ENCODE measurements around the gene DDIT3. TPM values are rescaled to one million over a fixed set of nuclear protein-coding genes. Genes with fewer than 3 reads are reported as not detected.

DDIT3 gene
- total RNA-seq, 1 experiment from 2014 or later = 7.1 TPM

DNA sequence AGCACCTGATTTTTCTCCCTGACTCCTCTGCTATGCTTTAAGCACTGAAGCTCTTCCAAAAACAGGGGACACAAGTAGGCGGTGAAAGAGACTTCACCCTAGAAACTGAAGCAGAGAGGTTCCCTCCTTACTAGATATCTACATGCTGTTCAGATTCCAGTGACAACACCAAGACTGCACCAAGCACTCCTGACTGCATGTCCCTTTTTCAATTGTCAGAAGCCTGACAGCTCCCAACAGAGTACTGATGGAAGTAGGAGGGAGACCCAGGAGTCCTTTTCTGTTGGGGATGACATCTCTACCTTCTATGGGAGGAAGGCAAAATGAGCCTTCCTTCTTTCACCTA lies 16.3 kb upstream of the DDIT3 start:
- H3K27me3 ChIP-seq (ENCODE audit: control insufficient read depth, insufficient read depth, low read length) = no peaks in the 10 kb centered on the region
- H3K4me3 ChIP-seq (ENCODE audit: insufficient read depth, low read depth, low read length) = no peak overlapping the region
- DNase-seq = no peak
- peaks cover 32% of the 10 kb centered on the region for H3K36me3 ChIP-seq (replicated peaks; ENCODE audit: control insufficient read depth, insufficient read depth, low read length)

DNA sequence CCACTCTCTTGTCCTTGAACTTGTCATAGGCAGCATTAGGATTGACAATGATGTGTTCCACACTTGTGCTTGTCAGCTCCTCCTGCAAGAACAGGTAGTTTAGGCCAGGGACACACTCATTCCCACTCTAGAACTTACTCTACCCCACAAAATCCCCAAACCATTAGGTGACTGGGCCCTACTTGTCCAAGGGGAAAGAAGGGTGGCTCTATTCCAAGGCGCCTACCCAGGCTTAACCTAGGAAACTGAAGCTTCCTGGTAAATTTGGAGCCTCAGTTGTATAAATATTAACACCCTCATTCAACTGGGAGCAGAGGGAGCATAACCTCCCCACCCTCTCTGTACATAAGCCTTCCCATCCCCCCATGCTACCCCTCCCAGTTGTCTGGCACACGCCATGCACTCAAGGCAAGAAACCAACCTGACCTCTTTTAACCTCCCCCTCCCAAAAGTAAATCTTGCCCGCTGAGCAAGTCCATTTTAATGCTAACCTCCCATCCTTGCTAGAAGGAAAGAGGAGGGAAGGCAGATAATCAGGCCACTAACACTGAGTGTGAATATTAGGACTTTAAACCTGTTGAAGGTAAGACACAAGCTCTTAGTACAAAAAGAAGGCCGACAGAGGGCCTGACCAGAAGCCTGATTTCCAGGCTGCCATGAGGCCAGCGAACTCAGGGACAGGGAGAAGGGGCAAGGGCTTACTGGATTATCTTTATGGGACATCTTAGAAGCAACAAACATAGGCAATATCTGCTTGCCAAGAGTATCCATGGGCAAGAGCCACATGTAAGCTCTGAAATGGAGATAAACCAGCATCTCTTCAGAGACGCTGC lies 15.7 kb upstream of the DDIT3 start:
- H3K36me3 ChIP-seq (replicated peaks; ENCODE audit: control insufficient read depth, insufficient read depth, low read length) = peaks cover 34% of the 10 kb centered on the region

DNA sequence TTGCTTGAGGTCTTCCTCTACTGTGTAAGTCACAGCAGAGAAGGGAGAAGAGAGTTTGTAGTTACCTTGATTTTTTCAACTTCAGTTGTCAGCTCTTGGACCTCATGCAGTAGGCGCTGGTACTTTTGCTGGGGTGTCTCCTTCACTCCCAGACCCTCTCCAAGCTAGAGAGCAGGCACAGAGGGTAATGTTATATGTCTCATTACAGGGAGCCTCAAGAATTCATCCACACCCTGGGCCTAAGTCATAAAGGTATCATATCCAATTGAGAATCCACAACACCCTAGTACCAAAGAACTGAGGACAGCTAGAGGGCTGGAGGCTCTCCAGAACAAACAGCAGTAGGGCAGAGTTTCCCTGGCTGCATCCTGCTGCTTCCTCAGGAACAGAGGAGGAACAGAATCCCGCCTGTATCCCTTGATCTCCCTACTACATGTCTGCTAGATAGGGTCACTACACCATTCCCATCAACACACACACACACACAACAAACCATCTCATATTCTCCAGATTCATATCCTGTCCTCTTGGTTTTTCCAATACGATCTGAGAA lies 14.8 kb upstream of the DDIT3 start:
- H3K27me3 ChIP-seq (ENCODE audit: control insufficient read depth, insufficient read depth, low read length) = no peaks in the 10 kb centered on the region
- peaks cover 40% of the 10 kb centered on the region for H3K36me3 ChIP-seq (replicated peaks; ENCODE audit: control insufficient read depth, insufficient read depth, low read length)
- no peak for DNase-seq
- no peak overlapping the region for H3K4me3 ChIP-seq (ENCODE audit: insufficient read depth, low read depth, low read length)

More for the DNA sequence above, 15.7 kb upstream of the DDIT3 start:
- Histone ChIP-seq H3K27me3 (ENCODE audit: control insufficient read depth, insufficient read depth, low read length) (no peaks in the 10 kb centered on the region), H3K4me3 (ENCODE audit: insufficient read depth, low read depth, low read length) (no peak overlapping the region)
- DNase-seq = peak; percentile 49

DNA sequence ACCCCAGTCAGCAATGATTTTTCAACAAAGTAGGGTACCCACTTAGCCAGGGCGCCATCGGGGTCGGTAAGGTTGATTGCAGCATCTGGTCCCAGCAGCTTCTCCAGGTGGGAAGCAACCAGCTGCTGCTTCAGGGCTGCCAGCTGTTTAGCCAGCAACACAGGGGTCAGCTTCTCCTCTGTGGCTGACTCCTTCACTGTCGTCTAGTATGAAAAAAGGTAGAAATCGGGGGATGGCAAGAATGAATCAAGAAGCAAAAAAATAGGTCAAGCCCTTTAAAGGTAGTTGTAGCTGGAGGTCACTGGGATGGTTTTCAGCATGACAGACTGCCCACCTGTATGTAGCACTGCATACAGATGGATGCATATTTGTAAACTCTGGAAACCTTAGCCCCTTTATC lies 13.9 kb upstream of the DDIT3 start:
- Histone ChIP-seq H3K4me3 (ENCODE audit: insufficient read depth, low read depth, low read length) (no peak overlapping the region), H3K27me3 (ENCODE audit: control insufficient read depth, insufficient read depth, low read length) (no peaks in the 10 kb centered on the region), H3K36me3 (replicated peaks; ENCODE audit: control insufficient read depth, insufficient read depth, low read length) (peaks cover 45% of the 10 kb centered on the region)
- no peak for DNase-seq

DNA sequence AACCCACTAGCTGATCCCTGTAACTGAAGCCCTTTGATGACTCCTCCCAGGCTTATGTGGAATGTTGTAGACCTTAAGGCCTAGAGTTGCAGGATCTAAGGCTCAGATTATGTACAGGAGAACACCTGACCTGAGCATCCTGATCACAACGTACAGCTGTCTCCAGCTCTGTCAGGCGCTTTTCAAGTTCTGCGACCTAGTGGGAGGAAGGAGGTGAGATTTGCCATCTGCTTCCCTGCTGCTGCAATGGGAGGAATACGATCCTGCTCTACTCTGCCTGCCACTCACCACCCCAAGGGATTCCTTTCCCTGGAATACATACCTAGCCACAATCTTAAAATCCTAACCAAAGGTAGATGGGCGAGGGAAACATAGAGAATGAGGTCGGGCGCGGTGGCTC lies 12.8 kb upstream of the DDIT3 start:
- no peak for DNase-seq
- no peaks in the 10 kb centered on the region for H3K27me3 ChIP-seq (ENCODE audit: control insufficient read depth, insufficient read depth, low read length)
- peaks cover 45% of the 10 kb centered on the region for H3K36me3 ChIP-seq (replicated peaks; ENCODE audit: control insufficient read depth, insufficient read depth, low read length)
- no peak overlapping the region for H3K4me3 ChIP-seq (ENCODE audit: insufficient read depth, low read depth, low read length)

DNA sequence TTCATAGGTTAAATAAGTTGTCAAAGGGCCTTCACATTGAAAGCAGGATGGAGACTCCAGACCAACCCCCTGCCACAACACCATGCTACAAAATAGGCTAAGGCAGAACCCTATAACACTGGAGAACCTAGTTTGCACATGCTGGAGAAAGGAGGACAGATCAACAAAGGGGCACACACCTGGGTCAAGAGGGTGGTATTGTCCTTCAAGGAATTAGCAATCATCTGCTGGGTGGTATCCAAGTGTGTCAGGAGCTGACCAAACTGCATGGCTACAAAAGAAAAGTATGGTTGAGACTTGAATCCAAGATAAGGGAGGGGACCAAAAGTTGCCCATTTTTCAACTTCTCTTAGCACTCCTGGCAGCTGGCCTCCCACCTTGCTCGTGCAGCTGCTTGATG lies 11.5 kb upstream of the DDIT3 start:
- H3K36me3 ChIP-seq (replicated peaks; ENCODE audit: control insufficient read depth, insufficient read depth, low read length) = peaks cover 45% of the 10 kb centered on the region
- H3K4me3 ChIP-seq (ENCODE audit: insufficient read depth, low read depth, low read length) = no peak overlapping the region
- DNase-seq = no peak
- no peaks in the 10 kb centered on the region for H3K27me3 ChIP-seq (ENCODE audit: control insufficient read depth, insufficient read depth, low read length)

DNA sequence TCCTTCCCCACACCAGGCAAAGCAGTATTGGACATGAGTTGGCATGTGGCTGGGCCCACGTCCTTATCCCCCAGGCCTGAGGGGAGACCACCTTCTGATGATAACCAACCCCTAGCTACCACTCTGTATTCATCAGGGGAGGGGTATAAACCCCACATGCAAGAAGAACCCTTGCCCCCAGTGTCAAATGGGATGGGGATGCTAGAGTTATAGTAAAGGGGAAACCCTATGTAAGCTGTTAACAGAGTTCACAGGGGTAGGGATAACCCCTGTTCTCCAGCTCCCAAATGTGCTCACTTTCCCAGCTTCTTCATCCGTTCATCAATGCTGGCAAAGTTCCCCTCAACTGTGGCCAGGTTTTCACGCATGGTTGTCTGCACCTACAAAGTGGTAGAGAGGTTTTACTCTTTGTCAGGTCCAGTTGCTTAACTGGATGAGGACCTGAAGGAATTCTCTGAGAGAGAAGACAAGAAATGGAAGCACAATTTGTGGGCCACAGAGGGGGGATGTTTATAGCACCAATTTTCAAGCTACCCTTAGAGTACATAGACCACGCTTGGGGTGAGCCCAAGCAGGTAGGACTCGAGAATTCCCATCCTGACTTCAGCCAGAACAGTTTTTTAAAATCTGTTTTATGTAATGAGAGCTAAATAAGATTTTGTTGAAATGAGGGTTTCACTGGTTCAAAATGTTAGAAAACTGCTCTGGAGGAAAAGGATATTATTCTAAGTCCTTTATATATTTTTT lies 10.3 kb upstream of the DDIT3 start:
- no peak for DNase-seq
- no peaks in the 10 kb centered on the region for H3K27me3 ChIP-seq (ENCODE audit: control insufficient read depth, insufficient read depth, low read length)

DNA sequence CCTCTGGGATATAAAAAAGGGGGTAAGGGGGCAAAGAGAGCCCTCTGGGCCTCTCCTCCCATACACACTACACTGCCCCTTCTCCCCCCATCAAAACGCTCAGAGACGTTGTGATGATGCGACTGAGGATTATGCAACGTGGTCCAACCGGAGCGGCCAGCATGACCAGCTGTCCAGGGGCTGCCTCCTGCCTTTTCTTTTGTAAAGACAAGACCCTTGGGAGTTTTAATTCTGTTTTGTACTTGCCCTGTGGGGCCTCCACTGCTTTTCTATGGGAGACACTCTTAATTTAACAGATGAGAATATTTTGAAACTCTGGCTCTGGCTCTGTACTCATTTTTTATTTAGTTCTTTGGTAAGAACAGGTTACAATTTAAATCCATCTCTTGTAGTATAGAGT lies 9.5 kb upstream of the DDIT3 start:
- Histone ChIP-seq H3K36me3 (replicated peaks; ENCODE audit: control insufficient read depth, insufficient read depth, low read length) (peaks cover 41% of the 10 kb centered on the region), H3K27me3 (ENCODE audit: control insufficient read depth, insufficient read depth, low read length) (no peaks in the 10 kb centered on the region)

More for the DNA sequence above, 10.3 kb upstream of the DDIT3 start:
- Histone ChIP-seq H3K36me3 (replicated peaks; ENCODE audit: control insufficient read depth, insufficient read depth, low read length) (peaks cover 46% of the 10 kb centered on the region), H3K4me3 (ENCODE audit: insufficient read depth, low read depth, low read length) (no peak overlapping the region)

DNA sequence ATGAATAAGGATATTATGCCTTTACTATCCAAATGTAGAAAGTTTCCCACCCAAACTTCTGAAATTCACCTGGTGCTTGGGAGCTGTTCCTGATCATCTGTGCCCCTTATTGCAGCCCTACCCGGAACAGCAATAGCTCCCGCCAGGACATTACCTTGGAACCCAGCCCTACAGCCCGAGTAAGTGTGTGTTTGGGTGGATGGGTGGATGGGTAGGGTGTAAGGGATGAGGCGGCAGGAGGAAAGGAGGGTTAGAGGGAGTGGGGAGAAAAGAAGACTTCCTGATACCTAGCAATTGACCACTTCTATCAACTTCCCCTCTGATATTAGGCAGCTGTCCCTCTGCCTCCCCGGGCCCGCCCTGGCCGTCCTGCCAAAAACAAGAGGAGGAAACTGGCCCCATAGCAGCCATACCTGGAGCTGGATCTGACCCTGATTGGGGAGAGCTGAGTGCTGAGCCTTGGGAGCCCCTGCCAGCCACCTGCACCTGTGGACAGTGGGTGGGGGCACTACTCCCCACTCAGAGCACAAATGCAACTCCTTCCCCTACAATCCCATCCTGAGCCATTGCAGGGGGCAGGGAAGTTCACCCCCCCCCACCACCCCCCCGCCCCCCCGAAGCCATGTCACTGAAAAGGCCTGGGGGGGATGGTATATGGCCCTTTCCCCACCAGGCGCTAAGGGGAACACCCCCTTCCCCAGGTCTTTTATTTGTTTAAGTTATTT lies 8.7 kb upstream of the DDIT3 start:
- H3K27me3 ChIP-seq (ENCODE audit: control insufficient read depth, insufficient read depth, low read length) = no peaks in the 10 kb centered on the region
- peaks cover 41% of the 10 kb centered on the region for H3K36me3 ChIP-seq (replicated peaks; ENCODE audit: control insufficient read depth, insufficient read depth, low read length)
- DNase-seq = peak; percentile 36
- no peak overlapping the region for H3K4me3 ChIP-seq (ENCODE audit: insufficient read depth, low read depth, low read length)

More for the DNA sequence above, 9.5 kb upstream of the DDIT3 start:
- no peak overlapping the region for H3K4me3 ChIP-seq (ENCODE audit: insufficient read depth, low read depth, low read length)
- DNase-seq = no peak

DNA sequence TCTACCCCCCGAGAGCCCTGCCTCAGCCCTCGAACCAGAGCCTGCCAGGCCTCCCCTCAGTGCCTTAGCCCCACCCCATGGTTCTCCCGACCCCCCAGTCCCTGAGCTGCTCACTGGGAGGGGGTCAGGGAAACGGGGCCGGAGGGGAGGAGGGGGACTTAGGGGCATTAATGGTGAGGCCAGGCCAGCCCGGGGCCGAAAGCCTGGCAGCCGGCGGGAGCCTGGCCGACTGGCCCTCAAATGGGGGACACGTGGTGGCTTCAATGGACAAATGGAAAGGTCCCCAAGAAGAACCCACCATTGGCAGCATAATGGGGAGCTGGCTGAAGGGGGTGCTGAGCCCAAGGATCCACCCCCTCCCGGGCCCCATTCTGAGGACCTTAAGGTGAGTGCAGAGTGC lies 7.9 kb upstream of the DDIT3 start:
- peak; percentile 49 for DNase-seq
- Histone ChIP-seq H3K36me3 (replicated peaks; ENCODE audit: control insufficient read depth, insufficient read depth, low read length) (peaks cover 37% of the 10 kb centered on the region), H3K4me3 (ENCODE audit: insufficient read depth, low read depth, low read length) (no peak overlapping the region), H3K27me3 (ENCODE audit: control insufficient read depth, insufficient read depth, low read length) (no peaks in the 10 kb centered on the region)

DNA sequence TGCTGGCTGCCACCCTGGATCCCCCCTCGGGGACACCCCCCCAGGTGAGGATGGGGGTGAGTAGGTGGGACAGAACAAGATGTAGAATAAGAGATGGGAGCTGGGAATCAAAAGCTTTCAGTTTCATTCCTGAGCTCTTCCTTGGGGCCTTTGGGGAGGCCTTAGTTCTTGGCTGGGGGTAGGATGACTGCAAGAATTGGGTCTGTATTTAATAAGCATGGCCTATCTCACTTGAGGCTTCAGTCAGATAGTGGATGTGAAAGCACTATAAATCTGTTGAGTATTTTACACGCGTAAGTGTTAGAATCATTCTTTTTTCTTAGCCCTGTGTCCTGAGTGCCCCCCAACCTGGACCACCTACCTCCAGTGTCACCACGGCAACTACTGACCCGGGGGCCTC lies 6.9 kb upstream of the DDIT3 start:
- H3K4me3 ChIP-seq (ENCODE audit: insufficient read depth, low read depth, low read length) = no peak overlapping the region
- DNase-seq = no peak
- H3K36me3 ChIP-seq (replicated peaks; ENCODE audit: control insufficient read depth, insufficient read depth, low read length) = peaks cover 28% of the 10 kb centered on the region
- H3K27me3 ChIP-seq (ENCODE audit: control insufficient read depth, insufficient read depth, low read length) = no peaks in the 10 kb centered on the region

DNA sequence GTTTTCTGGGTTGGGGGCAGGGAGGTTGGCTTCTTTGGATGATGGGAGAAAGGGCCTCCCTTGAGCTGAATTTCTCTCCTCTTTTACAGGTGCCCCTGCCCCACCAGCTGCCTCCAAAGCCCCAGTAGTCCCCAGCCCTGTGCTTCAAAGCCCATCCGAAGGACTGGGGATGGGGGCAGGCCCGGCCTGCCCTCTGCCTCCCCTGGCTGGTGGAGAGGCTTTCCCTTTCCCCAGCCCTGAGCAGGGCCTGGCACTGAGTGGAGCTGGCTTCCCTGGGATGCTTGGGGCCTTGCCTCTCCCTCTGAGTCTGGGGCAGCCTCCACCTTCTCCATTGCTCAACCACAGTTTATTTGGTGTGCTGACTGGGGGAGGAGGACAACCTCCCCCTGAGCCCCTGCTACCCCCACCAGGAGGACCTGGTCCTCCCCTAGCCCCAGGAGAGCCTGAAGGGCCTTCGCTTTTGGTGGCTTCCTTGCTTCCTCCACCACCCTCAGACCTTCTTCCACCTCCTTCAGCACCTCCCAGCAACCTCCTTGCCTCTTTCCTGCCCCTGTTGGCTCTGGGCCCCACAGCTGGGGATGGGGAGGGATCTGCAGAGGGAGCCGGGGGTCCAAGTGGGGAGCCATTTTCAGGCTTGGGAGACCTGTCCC lies 6.3 kb upstream of the DDIT3 start:
- peaks cover 22% of the 10 kb centered on the region for H3K36me3 ChIP-seq (replicated peaks; ENCODE audit: control insufficient read depth, insufficient read depth, low read length)
- no peak overlapping the region for H3K4me3 ChIP-seq (ENCODE audit: insufficient read depth, low read depth, low read length)

DNA sequence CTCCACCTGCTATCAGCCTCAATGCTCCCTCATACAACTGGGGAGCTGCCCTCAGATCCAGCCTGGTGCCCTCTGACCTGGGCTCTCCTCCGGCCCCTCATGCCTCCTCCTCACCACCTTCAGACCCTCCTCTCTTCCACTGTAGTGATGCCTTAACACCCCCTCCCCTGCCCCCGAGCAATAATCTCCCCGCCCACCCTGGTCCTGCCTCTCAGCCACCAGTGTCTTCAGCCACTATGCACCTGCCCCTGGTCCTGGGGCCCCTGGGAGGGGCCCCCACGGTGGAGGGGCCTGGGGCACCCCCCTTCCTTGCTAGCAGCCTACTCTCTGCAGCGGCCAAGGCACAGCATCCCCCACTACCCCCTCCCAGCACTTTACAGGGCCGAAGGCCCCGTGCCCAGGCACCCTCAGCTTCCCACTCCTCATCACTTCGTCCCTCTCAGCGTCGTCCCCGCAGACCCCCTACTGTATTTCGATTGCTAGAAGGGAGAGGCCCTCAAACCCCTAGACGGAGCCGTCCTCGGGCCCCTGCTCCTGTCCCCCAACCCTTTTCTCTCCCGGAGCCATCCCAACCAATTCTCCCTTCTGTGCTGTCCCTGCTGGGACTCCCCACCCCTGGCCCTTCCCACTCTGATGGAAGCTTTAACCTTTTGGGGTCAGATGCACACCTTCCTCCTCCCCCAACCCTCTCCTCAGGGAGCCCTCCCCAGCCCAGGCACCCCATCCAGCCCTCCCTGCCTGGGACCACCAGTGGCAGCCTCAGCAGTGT lies 5.5 kb upstream of the DDIT3 start:
- Histone ChIP-seq H3K36me3 (replicated peaks; ENCODE audit: control insufficient read depth, insufficient read depth, low read length) (peaks cover 20% of the 10 kb centered on the region), H3K27me3 (ENCODE audit: control insufficient read depth, insufficient read depth, low read length) (no peaks in the 10 kb centered on the region), H3K4me3 (ENCODE audit: insufficient read depth, low read depth, low read length) (no peak overlapping the region)
- peak; percentile 47 for DNase-seq

More for the DNA sequence above, 6.3 kb upstream of the DDIT3 start:
- no peak for DNase-seq
- H3K27me3 ChIP-seq (ENCODE audit: control insufficient read depth, insufficient read depth, low read length) = no peaks in the 10 kb centered on the region

Data from H7 (cell line).